ENCODE results near the gene CELSR2.

DNA sequence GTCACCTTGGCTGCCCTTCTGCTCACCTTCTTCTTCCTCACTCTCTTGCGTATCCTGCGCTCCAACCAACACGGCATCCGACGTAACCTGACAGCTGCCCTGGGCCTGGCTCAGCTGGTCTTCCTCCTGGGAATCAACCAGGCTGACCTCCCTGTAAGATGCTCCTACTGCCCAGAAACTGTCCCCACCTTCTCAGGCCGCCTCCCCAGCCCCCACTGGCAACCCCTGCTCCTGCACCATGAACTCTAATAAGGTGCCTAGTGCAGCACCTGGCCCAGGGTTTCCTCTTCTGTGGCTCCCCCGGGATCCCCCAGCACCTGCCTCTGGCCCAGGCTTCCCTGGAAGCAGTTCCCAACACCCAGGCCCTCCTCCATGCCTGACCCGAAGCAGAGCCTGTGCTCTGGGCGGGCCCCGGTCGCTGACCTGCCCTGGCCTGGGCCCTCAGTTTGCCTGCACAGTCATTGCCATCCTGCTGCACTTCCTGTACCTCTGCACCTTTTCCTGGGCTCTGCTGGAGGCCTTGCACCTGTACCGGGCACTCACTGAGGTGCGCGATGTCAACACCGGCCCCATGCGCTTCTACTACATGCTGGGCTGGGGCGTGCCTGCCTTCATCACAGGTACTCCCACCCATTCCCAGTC is 20.8 kb downstream of the CELSR2 start:
- TF ChIP-seq POLR2A (IDR thresholded peaks at IDR 0.05; ENCODE audit: low read depth, low read length), result no peak
- no peak for TF ChIP-seq TAF1 (IDR thresholded peaks at IDR 0.05; ENCODE audit: borderline replicate concordance, low read depth, low read length)
- TF ChIP-seq POLR2AphosphoS5 (IDR thresholded peaks at IDR 0.05; ENCODE audit: low read depth, low read length), result no peak
